HEK293T (cell line): ENCODE results near the gene RABL6.

Experiments used
- BHLHE40 ChIP-seq: fragments of 450-650 bp; IDR thresholded peaks from 2 replicates; pipeline ENCODE4 v1.6.1; 2016; ENCODE audit warnings: mild to moderate bottlenecking, moderate library complexity, borderline replicate concordance
- NFRKB ChIP-seq: fragments of 450-650 bp; IDR thresholded peaks from 2 replicates; pipeline ENCODE4 v1.6.1; 2016; ENCODE audit warnings: mild to moderate bottlenecking, moderate library complexity
- ZNF384 ChIP-seq: fragments of 450-650 bp; IDR thresholded peaks from 2 replicates; pipeline ENCODE4 v1.6.1; 2016

GRCh38 chr9:136831002-136831719, 23.4 kb downstream of the RABL6 start:
- TF ChIP-seq BHLHE40: no peak
- no peak for TF ChIP-seq NFRKB
- TF ChIP-seq ZNF384: no peak
